H1 (cell line): Measurements from ENCODE around the gene CUBN. TPM values are rescaled to one million over a fixed set of nuclear protein-coding genes. Genes with fewer than 3 reads are reported as not detected.

Source experiments
- CTCF ChIA-PET: fragments of 300-600 bp; sonication (Branson Sonifier 250); formaldehyde crosslinking; loops from one replicate; lab custom pipeline; 2021; ENCODE audit not compliant: partially characterized antibody; lab: Charles Lee
- POLR2A ChIA-PET: fragments of 300-600 bp; sonication (Branson Sonifier 250); formaldehyde crosslinking; loops from one replicate; lab custom pipeline; 2021; ENCODE audit warnings: inconsistent platforms; ENCODE audit not compliant: partially characterized antibody; lab: Charles Lee
- DNase-seq, 2 experiments: peaks; one replicate each; pipeline versions ENCODE4 v3.0.0 to v3.0.0-alpha.2; 2010 to 2022; ENCODE audit warnings: low spot score in 2 of 2, low read depth in 1 of 2, mixed read lengths in 1 of 2
- FAIRE-seq: peaks from 2 replicates; lab custom pipeline; 2011; peaks lifted over from hg19 to GRCh38; lab: Jason Lieb, UNC
- H2AFZ ChIP-seq: 2 replicates; pipeline ENCODE4 v1.8.1; 2012; ENCODE audit warnings: low read length, inconsistent platforms
- H2AK5ac ChIP-seq: 2 replicates; pipeline ENCODE4 v1.6.1; 2013; ENCODE audit warnings: low read depth, low read length
- H2BK120ac ChIP-seq: replicated peaks from 2 replicates; pipeline ENCODE3; 2013; ENCODE audit warnings: low read depth, low read length, inconsistent platforms
- H2BK12ac ChIP-seq: 2 replicates; pipeline ENCODE4 v1.6.1; 2013; ENCODE audit warnings: low read depth, low read length
- H2BK15ac ChIP-seq: 2 replicates; pipeline ENCODE4 v1.6.1; 2013; ENCODE audit warnings: low read length
- H2BK20ac ChIP-seq: 2 replicates; pipeline ENCODE4 v1.6.1; 2013; ENCODE audit warnings: low read length
- H2BK5ac ChIP-seq: 2 replicates; pipeline ENCODE4 v1.6.1; 2013; ENCODE audit warnings: low read depth, low read length
- H3K14ac ChIP-seq: 2 replicates; pipeline ENCODE4 v1.6.1; 2013; ENCODE audit warnings: inconsistent platforms; ENCODE audit not compliant: insufficient read length
- H3K18ac ChIP-seq: 2 replicates; pipeline ENCODE4 v1.6.1; 2013; ENCODE audit warnings: low read length; ENCODE audit errors: extremely low read depth
- H3K23ac ChIP-seq: 2 replicates; pipeline ENCODE4 v1.6.1; 2013; ENCODE audit warnings: inconsistent platforms; ENCODE audit not compliant: insufficient read length
- H3K23me2 ChIP-seq: 2 replicates; pipeline ENCODE4 v1.6.1; 2013; ENCODE audit warnings: low read depth, low read length
- H3K27ac ChIP-seq: 2 replicates; pipeline ENCODE4 v1.6.1; 2011; ENCODE audit warnings: low read depth, low read length, inconsistent platforms
- H3K27me3 ChIP-seq, 4 experiments: replicated peaks in 1 of 4; 1 replicate in 1 of 4; 2 replicates in 3 of 4; pipeline versions ENCODE4 v1.6.1 to v1.8.1; 2011 to 2013; ENCODE audit warnings: low read length in 3 of 4, mild to moderate bottlenecking in 3 of 4, inconsistent platforms in 2 of 4, mixed read lengths in 2 of 4, moderate library complexity in 1 of 4; ENCODE audit not compliant: control insufficient read depth in 3 of 4, insufficient read depth in 3 of 4; ENCODE audit errors: extremely low read depth in 1 of 4
- H3K36me3 ChIP-seq, 4 experiments: 2 replicates each; pipeline versions ENCODE4 v1.6.1 to v1.8.1; 2011 to 2013; ENCODE audit warnings: mild to moderate bottlenecking in 4 of 4, low read length in 3 of 4, moderate library complexity in 2 of 4, control low read depth in 1 of 4, inconsistent platforms in 1 of 4; ENCODE audit not compliant: insufficient read depth in 4 of 4, control insufficient read depth in 2 of 4
- H3K4ac ChIP-seq: replicated peaks from 2 replicates; pipeline ENCODE3; 2013; ENCODE audit warnings: low read length, low read depth, mixed read lengths, inconsistent platforms; ENCODE audit not compliant: insufficient read length
- H3K4me1 ChIP-seq, 4 experiments: replicated peaks in 1 of 4; 1 replicate in 1 of 4; 2 replicates in 3 of 4; pipeline versions ENCODE4 v1.6.1 to v1.8.1; 2011 to 2013; ENCODE audit warnings: low read length in 3 of 4, inconsistent platforms in 2 of 4, mixed read lengths in 1 of 4; ENCODE audit not compliant: insufficient read depth in 4 of 4, control insufficient read depth in 3 of 4
- H3K4me2 ChIP-seq, 2 experiments: 2 replicates each; pipeline versions ENCODE4 v1.6.1 to v1.8.1; 2011 to 2013; ENCODE audit warnings: low read depth in 2 of 2, low read length in 2 of 2, control low read depth in 1 of 2, inconsistent platforms in 1 of 2, mild to moderate bottlenecking in 1 of 2; ENCODE audit not compliant: insufficient read depth in 1 of 2
- H3K4me3 ChIP-seq, 4 experiments: fragments of 200-600, 300-600 bp in 1 of 4; sonication (generic), shearing (Covaris generic), sonication (Bioruptor Twin) in 1 of 4; 2 replicates each; pipeline versions ENCODE4 v1.5.1 to v1.8.1; 2011 to 2016; ENCODE audit warnings: low read length in 4 of 4, low read depth in 3 of 4, control low read depth in 2 of 4, inconsistent platforms in 2 of 4, mild to moderate bottlenecking in 2 of 4, mixed read lengths in 1 of 4, moderate library complexity in 1 of 4; ENCODE audit not compliant: insufficient read depth in 2 of 4; ENCODE audit errors: extremely low read depth in 1 of 4
- H3K56ac ChIP-seq: replicated peaks from 2 replicates; pipeline ENCODE3; 2013; ENCODE audit warnings: low read depth, mild to moderate bottlenecking, mixed read lengths, low read length, inconsistent platforms; ENCODE audit not compliant: insufficient read length
- H3K79me1 ChIP-seq: 2 replicates; pipeline ENCODE4 v1.6.1; 2013; ENCODE audit warnings: low read depth, low read length, control low read depth
- H3K79me2 ChIP-seq, 2 experiments: 2 replicates each; pipeline versions ENCODE4 v1.6.1 to v1.8.1; 2012 to 2013; ENCODE audit warnings: low read length in 2 of 2, mild to moderate bottlenecking in 2 of 2, inconsistent platforms in 1 of 2; ENCODE audit not compliant: insufficient read depth in 2 of 2, control insufficient read depth in 1 of 2
- H3K9ac ChIP-seq, 4 experiments: replicated peaks in 1 of 4; 1 replicate in 1 of 4; 2 replicates in 3 of 4; pipeline versions ENCODE4 v1.6.1 to v1.8.1; 2011 to 2013; ENCODE audit warnings: low read depth in 3 of 4, low read length in 3 of 4, control low read depth in 2 of 4, mild to moderate bottlenecking in 2 of 4, moderate library complexity in 2 of 4, inconsistent platforms in 1 of 4; ENCODE audit errors: extremely low read depth in 1 of 4
- H3K9me3 ChIP-seq, 2 experiments: 2 replicates each; pipeline versions ENCODE4 v1.6.1 to v1.8.1; 2012 to 2013; ENCODE audit warnings: mild to moderate bottlenecking in 2 of 2, moderate library complexity in 2 of 2, control low read depth in 1 of 2, inconsistent platforms in 1 of 2, low read depth in 1 of 2, low read length in 1 of 2, mixed read lengths in 1 of 2; ENCODE audit not compliant: insufficient read depth in 2 of 2
- H4K20me1 ChIP-seq, 2 experiments: replicated peaks in 1 of 2; 2 replicates each; pipeline versions ENCODE3 to v1.8.1; 2011 to 2013; ENCODE audit warnings: inconsistent platforms in 2 of 2, low read length in 2 of 2, mild to moderate bottlenecking in 1 of 2; ENCODE audit not compliant: insufficient read depth in 2 of 2, control insufficient read depth in 1 of 2
- H4K5ac ChIP-seq: 2 replicates; pipeline ENCODE4 v1.6.1; 2013; ENCODE audit warnings: low read length, low read depth, mixed read lengths, inconsistent platforms; ENCODE audit not compliant: insufficient read length
- H4K8ac ChIP-seq: 2 replicates; pipeline ENCODE4 v1.8.0; 2013; ENCODE audit warnings: mild to moderate bottlenecking, moderate library complexity, low read length, inconsistent platforms; ENCODE audit not compliant: insufficient read depth; ENCODE audit errors: extremely low read depth
- H4K91ac ChIP-seq: replicated peaks from 2 replicates; pipeline ENCODE3; 2013; ENCODE audit warnings: low read length, mixed read lengths, inconsistent platforms; ENCODE audit not compliant: insufficient read length
- CTCF ChIP-seq, 3 experiments: IDR thresholded peaks; 1 replicate in 2 of 3; 2 replicates in 1 of 3; pipeline versions ENCODE4 v1.5.1 to v1.6.1; 2011; ENCODE audit warnings: low read length in 3 of 3, mild to moderate bottlenecking in 3 of 3, inconsistent platforms in 2 of 3, low read depth in 1 of 3, moderate library complexity in 1 of 3; ENCODE audit not compliant: insufficient read depth in 1 of 3; ENCODE audit errors: control extremely low read depth in 1 of 3
- RAD21 ChIP-seq, 2 experiments: IDR thresholded peaks in 1 of 2; conservative IDR thresholded peaks in 1 of 2; 2 replicates each; pipeline ENCODE4 v1.6.1; 2011; ENCODE audit warnings: low read depth in 2 of 2, low read length in 2 of 2, improper control_type of control experiment in 1 of 2, inconsistent platforms in 1 of 2, mild to moderate bottlenecking in 1 of 2, moderate library complexity in 1 of 2
- TAF7 ChIP-seq: optimal IDR thresholded peaks from 2 replicates; pipeline ENCODE3; 2011; ENCODE audit warnings: low read depth, mild to moderate bottlenecking, inconsistent platforms, low read length, moderate library complexity, borderline replicate concordance
- TEAD4 ChIP-seq: IDR thresholded peaks from 2 replicates; pipeline ENCODE4 v1.6.1; 2012; ENCODE audit warnings: low read depth, low read length, inconsistent platforms, mixed read lengths
- WGBS, 2 experiments: shearing (Covaris generic) in 1 of 2; methylation state at CpG; one replicate each; pipeline versions ENCODE4 v1.1.6 to v1.1.7; 2013 to 2015; ENCODE audit warnings: low lambda C conversion rate in 2 of 2, mixed read lengths in 2 of 2, inconsistent platforms in 1 of 2, low coverage in 1 of 2, missing lambda C conversion rate in 1 of 2; ENCODE audit not compliant: insufficient replicate concordance in 2 of 2, insufficient coverage in 1 of 2, insufficient read length in 1 of 2; ENCODE audit errors: extremely low coverage in 1 of 2, missing lambda C conversion rate in 1 of 2; 5-methylcytosine and 5-hydroxymethylcytosine counted together
- polyA plus RNA-seq, 7 experiments: library from polyadenylated mRNA; depleted of rRNA in 3 of 7; stranded (reverse) in 5 of 7; unstranded in 2 of 7; fragments of >200 nt in 5 of 7; fragments of 200-250 nt in 2 of 7; gene quantifications; 1 replicate in 5 of 7; 2 replicates in 1 of 7; 4 replicates in 1 of 7; pipeline versions ENCODE4 v1.2.1 to v1.2.3, GENCODE V29; 2011 to 2013; ENCODE audit warnings: missing spikeins in 2 of 7, mixed read lengths in 2 of 7
- total RNA-seq: library from RNA; stranded (reverse); fragmentation: NEBNext Ultra II Directional; extraction: Animal tissue kit (Norgen Biotek cat#: 25700); gene quantifications from 2 replicates; pipeline ENCODE4 v1.2.1, GENCODE V29; 2021

Gene CUBN
- total and polyA plus RNA-seq, 2 of the 8 experiments (the other 6 are each of a cell fraction or from before 2014, with no cell fraction given): 0.04 to 0.08 TPM

GRCh38 chr10:16777473-16778370 lies 351.9 kb downstream of the CUBN start:
- no peak overlapping the region for H3K23ac ChIP-seq
- no peak overlapping the region for H2BK15ac ChIP-seq
- WGBS, 2 experiments: 86% methylated on average over 7 of the region's 7 CpGs; no CpG with 5 or more reads in 1 of the 2 experiments
- H2AK5ac ChIP-seq: no peak overlapping the region
- H2AFZ ChIP-seq: peak overlapping the region; percentile 66; the same call in 1 of the 2 replicates
- POLR2A ChIA-PET: no interaction called here
- H3K79me2 ChIP-seq: no peaks in the 10 kb centered on the region
- no peak overlapping the region for H3K14ac ChIP-seq
- H4K5ac ChIP-seq: no peak overlapping the region
- no peak overlapping the region for H2BK120ac ChIP-seq
- peak; percentile 83 for FAIRE-seq
- H2BK12ac ChIP-seq: peak overlapping the region; percentile 68; the same call in 1 of the 2 replicates
- H3K4me1 ChIP-seq: peaks cover 2 to 16% (median 7%) of the 10 kb centered on the region in 4 experiments
- peak overlapping the region; percentile 17; the same call in 1 of the 2 replicates for H2BK5ac ChIP-seq
- no peak overlapping the region for H4K8ac ChIP-seq
- H3K27me3 ChIP-seq: no peaks in the 10 kb centered on the region
- H4K91ac ChIP-seq: no peak overlapping the region
- H3K9me3 ChIP-seq: no peaks in the 10 kb centered on the region
- TF ChIP-seq TEAD4: no peak
- TF ChIP-seq RAD21 (IDR thresholded peaks at IDR 0.05 in 1 of 2, conservative IDR thresholded peaks at IDR 0.05 in 1 of 2; ENCODE audit: low read depth in 2 of 2, low read length in 2 of 2): peak; percentile 79
- no peak for TF ChIP-seq TAF7
- TF ChIP-seq CTCF (IDR thresholded peaks at IDR 0.05; ENCODE audit: control extremely low read depth in 1 of 3, insufficient read depth in 1 of 3, low read depth in 1 of 3, low read length in 3 of 3): peak in 2 of 3 experiments; percentile 46 to 54; a peak in 2 of 4 replicates
- CTCF ChIA-PET: interaction anchor here (0.6 to 1.4 kb wide), 25 partner anchors 9 to 884 kb away, joined by 3 to 7 read pairs (median 3); no protein-coding TSS in a partner anchor
- DNase-seq: no peak
- no peak overlapping the region; the same call in 1 of the 2 replicates for H2BK20ac ChIP-seq
- no peaks in the 10 kb centered on the region for H3K23me2 ChIP-seq
- no peak overlapping the region for H3K4ac ChIP-seq
- no peak overlapping the region for H3K27ac ChIP-seq
- no peak overlapping the region for H3K4me3 ChIP-seq
- H3K4me2 ChIP-seq: no peak overlapping the region; a peak in 1 of 4 replicates
- no peaks in the 10 kb centered on the region for H4K20me1 ChIP-seq
- H3K18ac ChIP-seq: no peak overlapping the region; the same call in 1 of the 2 replicates
- peak overlapping the region in 1 of 4 experiments; percentile 57; a peak in 1 of 7 replicates for H3K9ac ChIP-seq
- no peak overlapping the region for H3K56ac ChIP-seq
- no peaks in the 10 kb centered on the region for H3K79me1 ChIP-seq
- H3K36me3 ChIP-seq: no peaks in the 10 kb centered on the region
